Dendritic cell treated with granulocyte-macrophage colony-stimulating factor and Interleukin-4, amounts not matched to agents 40 ng/mL and 50 ng/mL, for 4 days (primary cell): ENCODE data around the gene SRSF10.
"Not testable (repeated sequence)": the region's sequence is repeated elsewhere in the genome, so short reads cannot be mapped to it uniquely, and the experiment has no call there.

Source experiments
- H3K27ac Mint-ChIP-seq: one replicate; pipeline ENCODE4 v1.8.0; 2022; ENCODE audit warnings: mild to moderate bottlenecking, mixed read lengths
- H3K27me3 Mint-ChIP-seq: one replicate; pipeline ENCODE4 v1.8.0; 2022; ENCODE audit warnings: mild to moderate bottlenecking, mixed read lengths
- H3K36me3 Mint-ChIP-seq: one replicate; pipeline ENCODE4 v1.8.0; 2022; ENCODE audit warnings: low read depth, mixed read lengths
- H3K4me1 Mint-ChIP-seq: one replicate; pipeline ENCODE4 v1.8.0; 2022; ENCODE audit warnings: low read depth, mixed read lengths
- H3K4me3 Mint-ChIP-seq: one replicate; pipeline ENCODE4 v1.8.0; 2022; ENCODE audit warnings: mild to moderate bottlenecking, moderate library complexity, mixed read lengths
- H3K9me3 Mint-ChIP-seq: one replicate; pipeline ENCODE4 v1.8.0; 2022; ENCODE audit warnings: mixed read lengths
- intact Hi-C: fragments of 100-400 bp; cut with micrococcal nuclease; formaldehyde crosslinking; loops from one replicate; pipeline ENCODE4 v1.15.0; 2022

The SRSF10 gene

DNA sequence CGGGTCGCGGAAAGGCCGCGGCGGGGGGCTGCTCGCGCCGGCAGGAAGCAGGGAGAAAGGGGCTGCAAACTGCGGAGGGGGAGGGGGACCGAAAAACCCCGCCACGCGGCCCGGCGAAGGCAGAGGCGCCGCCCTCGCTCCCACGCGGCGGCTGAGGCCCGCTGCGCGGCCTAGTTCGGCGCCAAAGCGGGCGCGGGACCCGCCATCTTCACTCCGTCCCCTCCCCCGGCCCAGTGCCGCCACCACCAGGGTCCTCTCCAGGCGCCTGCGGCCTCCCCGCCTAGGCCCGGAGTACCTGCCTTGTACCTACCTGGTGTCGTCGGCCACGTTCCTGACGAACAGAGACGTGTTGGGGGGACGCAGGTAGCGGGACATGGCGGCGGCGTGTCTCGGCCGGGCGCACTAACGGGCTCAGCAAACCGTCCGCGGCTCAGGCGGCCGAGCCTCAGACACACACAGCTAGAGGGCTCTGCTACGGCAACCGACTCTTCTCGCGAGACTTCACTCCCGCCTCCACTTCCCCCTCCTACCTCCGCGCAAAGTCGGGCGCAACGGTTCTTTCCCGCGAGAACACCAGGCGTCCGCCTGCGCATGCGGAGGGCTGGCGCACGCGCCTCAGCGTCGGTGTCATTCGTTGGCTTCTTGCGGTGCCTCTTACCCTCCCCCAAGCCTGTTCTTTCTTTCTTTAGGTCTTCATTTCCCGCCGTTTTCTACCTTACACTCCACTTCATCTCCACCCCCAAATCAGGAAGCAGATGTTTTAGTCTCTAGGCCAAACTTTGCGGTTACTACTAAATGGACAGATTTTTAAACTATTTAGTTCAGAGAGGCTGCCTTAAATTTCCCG lies at the start of gene SRSF10:
SRSF10 (minus strand) TSS at position 447 of the 847 bp plus-strand sequence; CDS start at position 375, 72 bp downstream.
- Mint-ChIP-seq H3K27ac (peak within 1 kb of the TSS; percentile 96), H3K27me3 (no peaks in the 10 kb centered on the region), H3K4me1 (peaks cover 46% of the 10 kb centered on the region), H3K36me3 (peaks cover 35% of the 10 kb centered on the region), H3K9me3 (no peaks in the 10 kb centered on the region), H3K4me3 (peak within 1 kb of the TSS; percentile 98)
- intact Hi-C loops = loop anchor here (1.0 kb wide), 1 partner anchor 21 kb away; the partner anchor contains the start of gene PNRC2

DNA sequence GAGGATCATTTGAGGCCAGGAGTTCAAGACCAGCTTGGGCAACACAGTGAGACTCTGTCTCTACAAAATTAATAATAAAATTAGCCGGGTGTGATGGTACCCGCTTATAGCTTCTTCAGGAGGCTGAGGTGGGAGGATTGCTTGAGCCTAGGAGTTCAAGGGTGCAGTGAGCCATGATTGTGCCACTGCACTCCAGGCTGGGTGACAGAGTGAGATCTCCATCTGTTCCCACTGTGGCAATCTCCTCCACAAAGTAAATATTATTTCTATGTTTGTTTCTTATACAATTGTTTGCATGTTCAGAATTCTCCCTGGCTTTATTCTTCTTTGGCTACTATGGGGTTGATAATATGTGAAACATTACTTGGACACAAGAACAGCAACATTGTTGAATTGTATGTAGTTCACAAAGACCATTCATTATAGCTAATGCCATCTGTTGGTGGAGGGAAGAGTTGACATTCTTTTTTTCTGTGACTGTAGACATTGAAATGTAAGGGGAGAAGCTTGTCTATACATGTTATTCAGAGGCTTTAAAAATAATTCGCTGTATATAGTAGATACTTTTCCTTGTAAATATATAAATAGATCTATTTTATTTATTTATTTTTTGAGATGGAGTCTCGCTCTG lies 47.8 kb upstream of the SRSF10 start:
- H3K4me3 Mint-ChIP-seq = no peak overlapping the region
- peaks cover 8% of the 10 kb centered on the region for H3K4me1 Mint-ChIP-seq
- H3K27me3 Mint-ChIP-seq = no peaks in the 10 kb centered on the region
- H3K27ac Mint-ChIP-seq = no peak overlapping the region
- H3K9me3 Mint-ChIP-seq = no peaks in the 10 kb centered on the region
- intact Hi-C loops = loop anchor here (5.0 kb wide), 1 partner anchor 71 kb away; the partner anchor contains the start of gene PNRC2
- H3K36me3 Mint-ChIP-seq = no peaks in the 10 kb centered on the region

DNA sequence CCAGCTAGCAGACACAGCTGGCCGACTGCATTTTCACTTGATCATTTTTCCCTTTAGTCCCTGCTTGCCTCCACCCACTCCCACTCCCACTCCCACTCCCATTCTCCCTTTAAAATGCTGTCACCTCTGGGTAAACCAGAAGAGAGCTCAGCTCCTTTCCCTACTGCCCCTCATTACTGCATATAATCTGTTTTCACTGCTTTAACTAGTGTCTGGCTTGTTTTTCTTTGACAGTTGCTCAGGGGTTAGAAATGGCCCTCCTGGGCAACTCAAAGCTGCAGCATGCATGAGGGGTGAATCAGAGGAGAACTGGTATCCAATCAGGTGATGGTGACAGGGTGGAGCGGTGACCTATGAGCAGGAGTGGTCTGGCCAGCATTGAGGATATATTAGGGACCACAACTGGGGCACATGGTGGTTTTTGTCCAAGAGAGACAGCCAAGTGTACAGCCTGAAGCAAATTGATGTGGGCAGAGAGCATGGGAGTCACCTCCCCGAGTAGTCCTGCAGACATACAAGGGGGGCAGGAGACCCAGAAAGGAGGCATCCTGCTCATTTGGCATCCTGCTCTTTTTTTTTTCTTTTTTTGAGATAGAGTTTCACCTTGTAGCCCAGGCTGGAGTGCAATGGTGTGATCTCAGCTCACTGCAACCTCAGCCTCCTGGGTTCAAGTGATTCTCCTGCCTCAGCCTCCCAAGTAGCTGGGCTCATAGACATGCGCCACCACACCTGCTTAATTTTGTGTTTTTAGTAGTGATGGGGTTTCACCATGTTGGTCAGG lies 42.6 kb upstream of the SRSF10 start:
- intact Hi-C loops = no loop called here
- Mint-ChIP-seq H3K27me3 (no peaks in the 10 kb centered on the region), H3K4me3 (no peak overlapping the region), H3K4me1 (peaks cover 8% of the 10 kb centered on the region), H3K36me3 (no peaks in the 10 kb centered on the region), H3K9me3 (no peaks in the 10 kb centered on the region), H3K27ac (no peak overlapping the region)

DNA sequence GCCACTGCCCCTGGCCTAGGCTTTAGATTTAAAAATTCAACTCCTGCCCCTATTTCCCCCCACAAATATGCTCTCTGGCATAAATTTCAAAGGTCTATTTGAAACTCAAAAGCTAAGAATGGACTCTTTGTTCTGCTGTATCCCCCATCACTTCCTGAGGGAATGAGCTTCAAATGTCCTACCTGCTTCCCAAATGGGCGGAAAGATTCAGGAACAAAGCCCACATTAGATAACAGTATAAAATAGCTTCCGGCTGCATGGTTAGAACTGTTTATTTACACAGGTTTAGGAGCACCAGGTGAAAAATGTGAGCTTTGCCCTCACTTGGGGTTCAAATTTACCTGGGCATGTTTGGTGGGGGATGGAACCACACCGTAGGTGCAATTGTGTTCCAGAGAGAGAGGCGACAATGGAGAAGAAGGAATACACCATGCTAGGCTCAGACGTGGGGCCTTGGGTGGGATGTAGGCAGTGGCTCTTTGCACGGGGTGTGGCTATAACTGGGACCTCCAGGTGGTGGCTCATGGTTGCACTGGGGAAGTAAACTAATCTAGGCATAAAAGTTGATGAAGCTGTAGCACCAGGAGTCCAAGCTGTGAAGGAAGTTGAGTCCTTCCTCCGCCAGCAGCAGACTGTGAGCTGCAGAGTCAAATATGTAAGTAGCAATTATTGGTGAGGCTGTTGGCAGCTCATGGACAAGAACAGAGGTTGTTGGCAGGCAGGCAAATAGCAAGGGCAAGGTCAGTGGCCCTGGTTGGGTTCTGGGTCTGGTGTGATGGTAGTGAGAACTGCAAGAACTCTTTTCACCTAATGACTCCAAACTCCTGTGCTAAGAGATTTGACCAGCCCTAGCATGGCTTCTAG lies 41.5 kb upstream of the SRSF10 start:
- no peak overlapping the region for H3K27ac Mint-ChIP-seq
- H3K4me1 Mint-ChIP-seq = peaks cover 8% of the 10 kb centered on the region
- intact Hi-C loops = no loop called here
- H3K27me3 Mint-ChIP-seq = no peaks in the 10 kb centered on the region
- H3K4me3 Mint-ChIP-seq = no peak overlapping the region
- no peaks in the 10 kb centered on the region for H3K36me3 Mint-ChIP-seq
- H3K9me3 Mint-ChIP-seq = no peaks in the 10 kb centered on the region

DNA sequence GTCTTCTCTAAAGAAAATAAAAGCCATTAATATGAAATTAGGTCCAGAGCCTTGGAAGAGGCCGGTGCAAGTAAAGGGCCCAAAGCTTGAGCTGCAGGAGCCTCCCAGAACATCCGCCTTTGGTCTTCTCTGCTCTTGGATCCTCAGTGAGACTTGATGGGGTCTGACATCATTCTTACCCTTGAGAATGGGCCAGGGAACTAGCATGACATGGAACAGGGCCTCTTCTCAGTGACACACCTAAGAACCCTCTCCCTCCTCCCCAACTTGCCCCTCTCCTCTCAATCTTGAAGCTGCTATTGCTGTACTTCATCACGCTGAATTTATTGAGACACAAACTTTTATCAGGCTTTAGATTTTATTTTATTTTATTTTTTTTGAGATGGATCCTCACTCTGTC lies 40.3 kb upstream of the SRSF10 start:
- Mint-ChIP-seq H3K36me3 (no peaks in the 10 kb centered on the region), H3K4me3 (no peak overlapping the region), H3K4me1 (peaks cover 3% of the 10 kb centered on the region), H3K9me3 (no peaks in the 10 kb centered on the region), H3K27ac (no peak overlapping the region), H3K27me3 (no peaks in the 10 kb centered on the region)
- intact Hi-C loops = no loop called here

DNA sequence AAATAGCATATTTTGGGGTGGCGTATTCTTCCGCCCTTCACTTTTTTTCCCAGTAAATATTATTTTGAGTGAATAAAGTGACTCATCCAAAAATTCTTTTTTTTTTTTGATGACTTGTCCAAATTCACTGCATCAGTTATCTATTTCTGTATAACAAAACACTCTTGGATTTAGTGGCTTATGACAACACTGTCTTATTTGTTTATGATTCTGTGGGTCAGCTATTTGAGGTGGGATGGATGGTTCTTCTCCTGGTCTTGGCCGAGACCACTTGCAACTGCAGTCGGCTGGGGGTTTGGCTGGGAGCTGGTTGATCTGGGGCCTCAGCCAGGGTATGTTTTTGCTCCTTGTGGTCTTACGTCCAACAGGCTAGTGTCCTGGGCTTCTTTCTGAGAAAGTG lies 39.9 kb upstream of the SRSF10 start:
- intact Hi-C loops = no loop called here
- no peaks in the 10 kb centered on the region for H3K27me3 Mint-ChIP-seq
- H3K36me3 Mint-ChIP-seq = no peaks in the 10 kb centered on the region
- H3K27ac Mint-ChIP-seq = no peak overlapping the region
- H3K9me3 Mint-ChIP-seq = no peaks in the 10 kb centered on the region
- no peaks in the 10 kb centered on the region for H3K4me1 Mint-ChIP-seq
- no peak overlapping the region for H3K4me3 Mint-ChIP-seq

DNA sequence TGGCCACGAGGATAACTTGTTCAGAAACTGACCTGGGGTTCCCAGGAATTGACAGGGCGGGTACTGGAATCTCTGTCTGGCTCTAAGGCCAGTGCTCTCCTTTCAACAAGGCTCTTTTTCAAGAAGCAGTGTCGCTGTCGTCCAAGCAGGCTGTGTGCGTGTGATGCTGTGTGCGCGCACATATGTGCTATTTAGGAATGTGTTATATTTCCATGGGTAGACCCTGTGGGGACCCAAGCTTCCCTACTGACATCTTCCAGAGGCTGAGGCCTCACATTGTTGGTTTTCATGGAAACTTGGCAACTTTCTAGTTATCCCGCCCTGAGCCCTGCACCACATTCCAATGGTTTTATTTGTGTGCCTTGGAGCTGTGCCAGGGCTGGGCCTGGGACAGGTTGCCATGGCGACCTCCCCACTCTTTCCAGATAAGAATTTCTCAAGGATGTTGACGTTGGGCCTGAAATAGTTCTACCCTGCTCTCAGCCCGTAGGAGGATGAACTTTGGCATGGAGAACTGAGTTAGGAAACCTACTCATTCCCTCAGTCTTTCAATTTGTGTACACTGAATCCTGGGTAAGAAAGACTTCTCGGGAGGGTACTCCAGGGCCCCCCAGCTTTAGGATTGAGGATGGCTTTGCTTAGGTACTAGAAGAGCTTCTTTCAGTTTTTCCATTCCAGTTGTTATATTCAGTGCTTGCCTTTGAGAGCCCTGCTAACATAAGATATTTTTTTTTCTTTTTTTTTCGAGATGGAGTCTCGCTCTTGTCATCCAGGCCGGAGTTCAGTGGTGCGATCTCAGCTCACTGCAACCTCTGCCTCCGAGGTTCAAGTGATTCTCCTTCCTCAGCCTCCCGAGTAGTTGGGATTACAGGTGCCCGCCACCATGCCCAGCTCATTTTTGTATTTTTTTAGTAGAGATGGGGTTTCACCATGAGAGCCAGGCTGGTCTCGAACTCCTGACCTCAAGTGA lies 38.8 kb upstream of the SRSF10 start:
- H3K4me3 Mint-ChIP-seq = no peak overlapping the region
- intact Hi-C loops = no loop called here
- H3K27ac Mint-ChIP-seq = no peak overlapping the region
- H3K36me3 Mint-ChIP-seq = no peaks in the 10 kb centered on the region
- no peaks in the 10 kb centered on the region for H3K9me3 Mint-ChIP-seq
- no peaks in the 10 kb centered on the region for H3K27me3 Mint-ChIP-seq
- H3K4me1 Mint-ChIP-seq = no peaks in the 10 kb centered on the region

DNA sequence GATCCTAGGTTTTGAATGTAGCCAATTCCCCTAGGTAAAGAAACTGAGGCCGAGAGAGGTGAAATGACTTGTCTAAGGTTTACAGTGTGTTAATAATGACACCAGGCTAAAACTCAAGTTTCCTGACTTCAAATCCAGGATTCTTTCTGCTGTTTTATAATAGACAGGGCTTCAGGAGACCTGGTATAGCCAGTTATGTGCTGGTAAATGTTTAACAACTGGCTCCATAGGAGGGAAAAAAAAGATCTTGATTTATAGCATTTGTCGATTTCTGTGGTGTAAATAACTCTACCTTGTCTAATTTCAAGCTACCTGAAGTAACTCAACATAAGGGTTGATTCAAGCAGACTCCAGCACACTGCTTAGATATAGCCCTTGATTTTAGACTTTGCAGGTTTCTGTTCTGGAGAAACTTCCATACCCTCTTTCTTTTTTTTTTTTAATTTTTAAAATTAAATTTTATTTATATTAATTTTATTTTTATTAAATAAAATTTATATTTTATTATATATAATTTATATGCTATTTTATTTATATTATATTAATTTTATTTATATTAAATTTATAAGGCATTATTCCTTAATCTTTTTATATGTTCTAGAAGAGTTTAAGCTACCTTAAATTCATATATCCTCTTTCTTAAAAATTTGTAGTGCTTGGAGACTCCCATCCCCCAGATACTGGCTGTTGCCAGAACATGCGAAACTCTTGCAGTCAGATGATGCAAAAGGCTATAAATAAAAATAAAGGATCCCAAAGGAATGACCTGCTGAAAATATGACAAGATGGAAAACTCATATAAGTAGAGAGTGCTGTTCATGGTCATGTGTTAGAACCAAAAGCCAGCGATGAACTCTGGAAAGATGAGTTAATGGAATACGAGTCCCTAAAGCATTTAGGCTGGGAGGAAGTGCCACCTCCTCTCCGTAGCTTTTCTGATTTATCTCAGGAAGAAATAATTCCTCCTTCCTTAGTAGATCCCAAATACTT lies 35.4 kb upstream of the SRSF10 start:
- intact Hi-C loops = no loop called here

DNA sequence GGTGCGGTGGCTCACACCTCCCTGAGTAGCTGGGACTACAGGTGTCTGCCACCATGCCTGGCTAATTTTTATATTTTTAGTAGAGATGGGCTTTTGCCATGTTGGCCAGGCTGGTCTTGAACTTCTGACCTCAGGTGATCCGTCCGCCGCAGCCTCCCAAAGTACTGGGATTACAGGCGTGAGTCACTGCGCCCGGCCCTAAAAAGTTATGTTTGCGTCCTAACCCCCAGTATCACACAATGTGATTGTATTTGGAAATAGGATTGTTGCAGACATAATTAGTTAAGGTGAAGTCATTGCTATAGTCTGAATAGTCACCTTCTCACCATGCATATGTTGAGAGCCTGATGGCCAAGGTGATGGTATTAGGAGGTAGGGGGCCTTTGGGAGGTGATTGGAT lies 32.8 kb upstream of the SRSF10 start:
- H3K4me1 Mint-ChIP-seq, H3K27me3 Mint-ChIP-seq, H3K9me3 Mint-ChIP-seq, intact Hi-C loops, H3K36me3 Mint-ChIP-seq, H3K27ac Mint-ChIP-seq, H3K4me3 Mint-ChIP-seq: not testable (repeated sequence)

More for the DNA sequence above, 35.4 kb upstream of the SRSF10 start:
- Mint-ChIP-seq H3K4me1 (peaks cover 5% of the 10 kb centered on the region), H3K9me3 (no peaks in the 10 kb centered on the region), H3K36me3 (no peaks in the 10 kb centered on the region), H3K27ac (no peak overlapping the region), H3K4me3 (no peak overlapping the region), H3K27me3 (peaks cover 2% of the 10 kb centered on the region)

DNA sequence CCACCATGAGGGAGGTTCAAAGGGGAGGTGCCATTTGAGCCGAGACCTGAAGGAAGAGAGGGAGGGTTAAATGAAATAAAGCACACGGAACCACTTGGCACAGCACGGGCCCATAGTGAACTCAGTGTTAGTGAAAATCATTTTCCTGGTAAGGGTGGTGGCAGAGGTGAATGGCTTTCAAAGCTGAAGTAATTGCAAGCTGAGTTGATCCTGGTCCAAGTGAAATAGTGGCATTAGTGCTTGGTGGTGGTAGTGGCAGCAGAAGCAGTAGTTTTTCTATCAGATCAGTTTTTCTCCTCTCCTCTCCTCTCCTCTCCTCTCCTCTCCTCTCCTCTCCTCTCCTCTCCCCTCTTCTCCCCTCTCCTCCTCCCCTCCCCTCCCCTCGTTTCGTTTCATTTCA lies 30.5 kb upstream of the SRSF10 start:
- no peak overlapping the region for H3K4me3 Mint-ChIP-seq
- H3K9me3 Mint-ChIP-seq = no peaks in the 10 kb centered on the region
- peaks cover 5% of the 10 kb centered on the region for H3K27me3 Mint-ChIP-seq
- intact Hi-C loops = no loop called here
- H3K27ac Mint-ChIP-seq = no peak overlapping the region
- peaks cover 5% of the 10 kb centered on the region for H3K4me1 Mint-ChIP-seq
- H3K36me3 Mint-ChIP-seq = no peaks in the 10 kb centered on the region

DNA sequence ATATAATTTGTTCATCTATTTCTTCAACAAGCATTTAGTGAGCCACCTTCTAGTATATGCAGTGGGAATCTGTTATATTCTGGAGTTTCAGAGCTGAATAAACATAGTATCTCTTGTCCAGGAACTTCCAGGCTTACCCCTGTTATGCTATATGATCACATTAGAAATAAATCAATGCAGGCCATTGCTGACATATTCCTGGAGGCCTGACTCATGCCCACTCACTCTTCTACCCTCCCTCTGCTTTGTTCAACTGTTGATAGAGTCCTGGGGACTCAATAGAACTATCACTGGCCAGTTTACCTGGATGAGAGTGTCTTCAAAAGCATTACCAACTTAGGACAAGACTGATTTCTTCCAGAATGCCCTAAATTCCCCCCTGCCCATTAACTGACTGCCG lies 29.3 kb upstream of the SRSF10 start:
- H3K27ac Mint-ChIP-seq = no peak overlapping the region
- no peak overlapping the region for H3K4me3 Mint-ChIP-seq
- intact Hi-C loops = no loop called here
- H3K4me1 Mint-ChIP-seq = peaks cover 5% of the 10 kb centered on the region
- H3K9me3 Mint-ChIP-seq = no peaks in the 10 kb centered on the region
- H3K36me3 Mint-ChIP-seq = no peaks in the 10 kb centered on the region
- H3K27me3 Mint-ChIP-seq = peaks cover 5% of the 10 kb centered on the region
